MM.1S (cell line): ENCODE results near the gene ABTB2.

Source experiments
- DNase-seq: peaks from one replicate; pipeline ENCODE4 v3.0.0-alpha.2; 2015
- H2AFZ ChIP-seq: fragments of 300-600 bp; sonication (generic); 2 replicates; pipeline ENCODE4 v1.6.0; 2016; ENCODE audit warnings: antibody characterized with exemption, low read length
- H3F3A ChIP-seq: fragments of 300-600 bp; sonication (generic); 2 replicates; pipeline ENCODE4 v1.6.1; 2016; ENCODE audit warnings: mild to moderate bottlenecking, antibody characterized with exemption, low read length, moderate library complexity, mixed read lengths; ENCODE audit not compliant: insufficient read depth
- H3K27ac ChIP-seq: fragments of 300-600 bp; sonication (generic); 2 replicates; pipeline ENCODE4 v1.5.1; 2016; ENCODE audit warnings: mild to moderate bottlenecking, low read length
- H3K27me3 ChIP-seq: fragments of 300-600 bp; sonication (generic); replicated peaks from 2 replicates; pipeline ENCODE4 v1.6.0; 2016; ENCODE audit warnings: low read length; ENCODE audit not compliant: insufficient read depth
- H3K36me3 ChIP-seq: fragments of 300-600 bp; sonication (generic); replicated peaks from 2 replicates; pipeline ENCODE4 v1.6.1; 2016; ENCODE audit warnings: mild to moderate bottlenecking, low read length, mixed read lengths; ENCODE audit not compliant: insufficient read depth
- H3K4me1 ChIP-seq: fragments of 300-600 bp; sonication (generic); 2 replicates; pipeline ENCODE4 v1.6.1; 2016; ENCODE audit warnings: low read length, mixed read lengths
- H3K4me2 ChIP-seq: fragments of 300-600 bp; sonication (generic); 2 replicates; pipeline ENCODE4 v1.6.0; 2016; ENCODE audit warnings: low read depth, low read length
- H3K4me3 ChIP-seq: fragments of 300-600 bp; sonication (generic); 2 replicates; pipeline ENCODE4 v1.5.1; 2016; ENCODE audit warnings: low read length, mixed read lengths
- H3K79me2 ChIP-seq: fragments of 300-600 bp; sonication (generic); 2 replicates; pipeline ENCODE4 v1.6.1; 2016; ENCODE audit warnings: mixed run types, low read length, mixed read lengths
- H3K9ac ChIP-seq: fragments of 300-600 bp; sonication (generic); 2 replicates; pipeline ENCODE4 v1.6.1; 2016; ENCODE audit warnings: low read length, mixed read lengths
- H3K9me2 ChIP-seq: fragments of 300-600 bp; sonication (generic); replicated peaks from 2 replicates; pipeline ENCODE4 v1.6.1; 2016; ENCODE audit warnings: mild to moderate bottlenecking, low read length, mixed read lengths; ENCODE audit not compliant: insufficient read depth
- H3K9me3 ChIP-seq: fragments of 300-600 bp; sonication (generic); replicated peaks from 2 replicates; pipeline ENCODE4 v1.6.1; 2016; ENCODE audit warnings: mild to moderate bottlenecking, low read length, mixed read lengths; ENCODE audit not compliant: insufficient read depth
- H4K20me1 ChIP-seq: fragments of 300-600 bp; sonication (generic); 2 replicates; pipeline ENCODE4 v1.6.1; 2016; ENCODE audit warnings: mild to moderate bottlenecking, low read length, moderate library complexity, mixed read lengths; ENCODE audit not compliant: insufficient read depth
- EZH2 ChIP-seq: fragments of 300-600 bp; sonication (generic); optimal IDR thresholded peaks from 2 replicates; pipeline ENCODE3; 2017; ENCODE audit warnings: low read depth, mild to moderate bottlenecking, antibody characterized with exemption, low read length, mixed read lengths
- EZH2phosphoT487 ChIP-seq: fragments of 300-600 bp; sonication (generic); IDR thresholded peaks from 2 replicates; pipeline ENCODE4 v1.6.1; 2018; ENCODE audit warnings: antibody characterized with exemption, low read length
- TF ChIP-seq, protein P1 (sequence below): fragments of 300-600 bp; sonication (generic); IDR thresholded peaks from 2 replicates; pipeline ENCODE4 v1.5.1; 2016; ENCODE audit warnings: antibody characterized with exemption, low read length, mixed read lengths

Gene ABTB2

GRCh38 chr11:34308049-34308912, 49.5 kb downstream of the ABTB2 start:
- no peak overlapping the region for H3K4me3 ChIP-seq
- H3K9ac ChIP-seq, result no peak overlapping the region
- no peaks in the 10 kb centered on the region for H3K4me1 ChIP-seq
- no peaks in the 10 kb centered on the region for H3K9me2 ChIP-seq
- no peaks in the 10 kb centered on the region for H3K36me3 ChIP-seq
- no peak overlapping the region for H3K27ac ChIP-seq
- no peak overlapping the region for H3K4me2 ChIP-seq
- no peaks in the 10 kb centered on the region for H3F3A ChIP-seq
- H4K20me1 ChIP-seq, result no peaks in the 10 kb centered on the region
- no peaks in the 10 kb centered on the region for H3K79me2 ChIP-seq
- DNase-seq, result no peak
- no peaks in the 10 kb centered on the region for H3K27me3 ChIP-seq
- H3K9me3 ChIP-seq, result no peaks in the 10 kb centered on the region
- no peak for TF ChIP-seq EZH2
- TF ChIP-seq, protein P1, sequence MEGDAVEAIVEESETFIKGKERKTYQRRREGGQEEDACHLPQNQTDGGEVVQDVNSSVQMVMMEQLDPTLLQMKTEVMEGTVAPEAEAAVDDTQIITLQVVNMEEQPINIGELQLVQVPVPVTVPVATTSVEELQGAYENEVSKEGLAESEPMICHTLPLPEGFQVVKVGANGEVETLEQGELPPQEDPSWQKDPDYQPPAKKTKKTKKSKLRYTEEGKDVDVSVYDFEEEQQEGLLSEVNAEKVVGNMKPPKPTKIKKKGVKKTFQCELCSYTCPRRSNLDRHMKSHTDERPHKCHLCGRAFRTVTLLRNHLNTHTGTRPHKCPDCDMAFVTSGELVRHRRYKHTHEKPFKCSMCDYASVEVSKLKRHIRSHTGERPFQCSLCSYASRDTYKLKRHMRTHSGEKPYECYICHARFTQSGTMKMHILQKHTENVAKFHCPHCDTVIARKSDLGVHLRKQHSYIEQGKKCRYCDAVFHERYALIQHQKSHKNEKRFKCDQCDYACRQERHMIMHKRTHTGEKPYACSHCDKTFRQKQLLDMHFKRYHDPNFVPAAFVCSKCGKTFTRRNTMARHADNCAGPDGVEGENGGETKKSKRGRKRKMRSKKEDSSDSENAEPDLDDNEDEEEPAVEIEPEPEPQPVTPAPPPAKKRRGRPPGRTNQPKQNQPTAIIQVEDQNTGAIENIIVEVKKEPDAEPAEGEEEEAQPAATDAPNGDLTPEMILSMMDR, result no peak
- no peak for TF ChIP-seq EZH2phosphoT487
- H2AFZ ChIP-seq, result no peak overlapping the region

GRCh38 chr11:34305780-34306179, 52.0 kb downstream of the ABTB2 start:
- Histone ChIP-seq H3K4me2 (no peak overlapping the region), H3K9ac (no peak overlapping the region), H3K27me3 (no peaks in the 10 kb centered on the region), H3K27ac (no peak overlapping the region), H3K36me3 (no peaks in the 10 kb centered on the region), H3F3A (no peaks in the 10 kb centered on the region), H3K4me3 (no peak overlapping the region), H3K9me3 (no peaks in the 10 kb centered on the region), H3K4me1 (no peaks in the 10 kb centered on the region), H4K20me1 (no peaks in the 10 kb centered on the region), H3K9me2 (no peaks in the 10 kb centered on the region), H2AFZ (no peak overlapping the region), H3K79me2 (no peaks in the 10 kb centered on the region)
- TF ChIP-seq, protein P1, result no peak
- TF ChIP-seq EZH2phosphoT487 (no peak), EZH2 (no peak)
- DNase-seq, result no peak

- H3K4me1 ChIP-seq, result no peaks in the 10 kb centered on the region
- no peak for DNase-seq
- H3K79me2 ChIP-seq, result no peaks in the 10 kb centered on the region
- no peak overlapping the region for H3K9ac ChIP-seq
- no peaks in the 10 kb centered on the region for H3K27me3 ChIP-seq
- H3K9me2 ChIP-seq, result no peaks in the 10 kb centered on the region
- no peak overlapping the region for H3K4me2 ChIP-seq
- TF ChIP-seq, protein P1, result no peak
- TF ChIP-seq EZH2 (no peak), EZH2phosphoT487 (no peak)
- no peak overlapping the region for H2AFZ ChIP-seq
- H3K27ac ChIP-seq, result no peak overlapping the region
- no peaks in the 10 kb centered on the region for H3K36me3 ChIP-seq
- H3K4me3 ChIP-seq, result no peak overlapping the region
- no peaks in the 10 kb centered on the region for H3F3A ChIP-seq
- no peaks in the 10 kb centered on the region for H3K9me3 ChIP-seq
- no peaks in the 10 kb centered on the region for H4K20me1 ChIP-seq
Measured at GRCh38 chr11:34305193-34305592, 52.6 kb downstream of the ABTB2 start.
